ENCODE results near the gene RASA1.

- no peak for TF ChIP-seq CTCF (IDR thresholded peaks at IDR 0.05)
- no peak for TF ChIP-seq POLR2A (IDR thresholded peaks at IDR 0.05)
- no peak for TF ChIP-seq EP300 (IDR thresholded peaks at IDR 0.05; ENCODE audit: low read depth)
These were observed 61.4 kb downstream of the RASA1 start for GRCh38 chr5:87329114-87329513.
